NCI-H2196 treated with DMSO at 0.1 percent for 48 hours (cell line): ENCODE data around the gene MASP2.
A peak's percentile ranks its signal among the peaks of the same experiment; 100 is the strongest.
"Not testable (repeated sequence)": the region's sequence is repeated elsewhere in the genome, so short reads cannot be mapped to it uniquely, and the experiment has no call there.

Experiments used
- DNase-seq: peaks from one replicate; lab custom pipeline; 2025; ENCODE audit not compliant: unreplicated experiment; lab: John Stamatoyannopoulos, UW

MASP2 gene

DNA sequence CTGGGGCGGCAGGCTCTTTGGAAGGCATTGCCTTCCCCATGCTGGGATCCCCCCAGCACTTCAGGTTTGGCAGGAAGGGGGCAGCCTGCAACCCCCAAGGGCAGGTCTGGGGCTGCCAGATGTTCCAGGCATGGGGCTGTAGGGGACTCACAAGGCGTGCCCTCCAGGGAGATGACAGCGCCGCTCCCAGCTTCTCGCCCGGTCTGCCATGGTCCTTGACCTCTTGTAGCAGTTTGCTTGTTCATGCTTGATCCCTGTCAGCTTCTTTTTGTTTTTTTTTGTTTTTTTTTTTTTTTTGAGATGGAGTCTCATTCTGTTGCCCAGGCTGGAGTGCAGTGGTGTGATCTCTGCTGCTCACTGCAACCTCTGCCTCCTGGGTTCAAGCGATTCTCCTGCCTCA lies 56.2 kb downstream of the MASP2 start:
- DNase-seq, result no peak

DNA sequence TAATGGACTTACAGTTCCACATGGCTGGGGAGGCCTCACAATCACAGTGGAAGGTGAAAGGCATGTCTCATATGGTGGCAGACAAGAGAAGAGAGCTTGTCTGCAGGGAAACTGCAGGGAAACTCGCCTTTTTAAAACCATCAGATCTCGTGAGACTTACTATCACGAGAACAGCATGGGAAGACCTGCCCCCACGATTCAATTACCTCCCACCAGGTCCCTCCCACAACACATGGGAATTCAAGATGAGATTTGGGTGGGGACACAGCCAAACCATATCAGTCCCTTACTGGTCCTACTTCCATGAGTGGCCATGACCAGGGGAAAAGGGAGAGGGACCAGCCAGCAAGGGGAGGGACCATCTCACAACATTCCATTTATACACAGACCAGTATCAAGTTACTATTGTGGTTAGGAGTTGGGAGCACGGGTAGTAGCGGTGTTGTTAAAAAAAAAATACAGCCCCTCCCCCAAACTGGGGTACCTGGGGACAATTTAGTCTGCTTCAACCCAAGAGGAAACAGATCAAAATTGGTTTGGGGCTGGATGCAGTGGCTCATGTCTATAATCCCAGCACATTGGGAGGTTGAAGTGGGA lies 57.0 kb downstream of the MASP2 start:
- DNase-seq, result not testable (repeated sequence)

- no peak for DNase-seq
These were observed 57.9 kb downstream of the MASP2 start for GRCh38 chr1:10989095-10989494.

GRCh38 chr1:10987840-10988417 lies 59.1 kb downstream of the MASP2 start:
- no peak for DNase-seq

DNA sequence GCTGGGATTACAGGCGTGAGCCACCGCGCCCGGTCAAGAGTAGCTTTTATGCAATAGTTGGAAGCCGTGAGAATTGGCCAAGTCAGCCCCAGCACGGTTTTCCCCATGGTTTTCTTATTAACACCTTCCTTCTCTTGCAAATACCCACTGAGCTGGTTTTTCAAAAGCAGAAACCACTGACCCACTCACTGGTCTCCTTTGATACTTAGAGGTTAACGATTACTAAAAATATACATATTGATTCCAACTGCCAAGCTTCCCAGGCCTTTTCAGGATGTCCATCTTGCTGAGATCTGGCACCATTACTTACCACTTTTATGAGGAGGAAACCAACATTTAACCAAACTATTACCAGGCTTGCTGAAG lies 60.5 kb downstream of the MASP2 start:
- no peak for DNase-seq

GRCh38 chr1:10980841-10981727 lies 66.0 kb downstream of the MASP2 start:
- no peak for DNase-seq

- DNase-seq, result peak; percentile 51
These were observed 66.9 kb downstream of the MASP2 start for GRCh38 chr1:10980094-10980577.

- peak; percentile 7 for DNase-seq
These were observed 67.5 kb downstream of the MASP2 start for GRCh38 chr1:10979483-10979920.

GRCh38 chr1:10978719-10979118 lies 68.3 kb downstream of the MASP2 start:
- DNase-seq, result no peak
